ENCODE measurements around the gene ZNF444. TPM values are rescaled to one million over a fixed set of nuclear protein-coding genes. Genes with fewer than 3 reads are reported as not detected.
A peak's percentile ranks its signal among the peaks of the same experiment; 100 is the strongest.

Gene ZNF444
- total RNA-seq, 1 donor from 2014 or later = 37.3 TPM

- H3K36me3 ChIP-seq = peaks cover under 1% of the 10 kb centered on the region
- intact Hi-C loops (cut with DNase I) = no loop called here
- peak overlapping the region; percentile 62 for H3K4me3 ChIP-seq
- ATAC-seq = peak; percentile 19
- peaks cover 26% of the 10 kb centered on the region for H3K4me1 ChIP-seq
- no peaks in the 10 kb centered on the region for H3K9me3 ChIP-seq
- peak overlapping the region; percentile 94 for H3K27ac ChIP-seq
- TF ChIP-seq CTCF (IDR thresholded peaks at IDR 0.05) = no peak
- peak; percentile 79 for DNase-seq
- H3K27me3 ChIP-seq = no peaks in the 10 kb centered on the region
Measured at GRCh38 chr19:56142087-56142787, 1.1 kb downstream of the ZNF444 start.

DNA sequence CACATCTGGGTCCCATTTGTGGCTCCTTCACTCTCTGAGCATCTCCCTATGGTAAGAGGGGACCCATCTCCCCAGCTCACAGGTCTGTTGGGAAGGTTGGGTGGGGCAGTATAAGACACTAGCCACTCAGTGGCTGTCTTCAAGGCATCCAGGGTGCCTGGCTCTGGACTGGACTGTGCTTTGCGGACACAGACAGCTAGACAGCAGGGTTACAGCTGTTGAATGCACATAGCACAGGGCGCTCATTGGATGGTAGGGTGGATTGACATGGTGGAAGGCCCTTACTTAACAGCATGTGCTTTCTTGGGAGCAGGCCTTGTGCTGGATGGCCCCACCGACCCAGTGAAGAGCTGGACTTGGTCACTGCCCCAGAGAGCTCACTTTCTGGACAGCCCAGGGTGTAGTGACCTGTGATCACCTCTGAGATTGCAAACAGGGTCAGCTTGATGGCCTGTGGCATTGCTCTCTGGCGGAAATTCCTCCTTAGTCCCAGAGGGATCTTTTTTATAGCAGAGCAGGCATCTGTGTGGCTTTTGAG, 1.9 kb downstream of the ZNF444 start:
- ATAC-seq = no peak
- Histone ChIP-seq H3K27ac (peak overlapping the region; percentile 94), H3K9me3 (no peaks in the 10 kb centered on the region), H3K36me3 (peaks cover 8% of the 10 kb centered on the region), H3K4me3 (no peak overlapping the region), H3K4me1 (peaks cover 20% of the 10 kb centered on the region), H3K27me3 (no peaks in the 10 kb centered on the region)
- no peak for DNase-seq
- intact Hi-C loops (cut with DNase I) = no loop called here
- TF ChIP-seq CTCF (IDR thresholded peaks at IDR 0.05) = no peak

- Histone ChIP-seq H3K27me3 (no peaks in the 10 kb centered on the region), H3K4me1 (peaks cover 20% of the 10 kb centered on the region), H3K4me3 (no peak overlapping the region), H3K27ac (peak overlapping the region; percentile 8), H3K9me3 (no peaks in the 10 kb centered on the region), H3K36me3 (peaks cover 17% of the 10 kb centered on the region)
- intact Hi-C loops (cut with DNase I) = no loop called here
- no peak for DNase-seq
- no peak for ATAC-seq
- TF ChIP-seq CTCF (IDR thresholded peaks at IDR 0.05) = no peak
Measured at GRCh38 chr19:56144376-56144775, 3.3 kb downstream of the ZNF444 start.

GRCh38 chr19:56144831-56145230, 3.7 kb downstream of the ZNF444 start:
- no peaks in the 10 kb centered on the region for H3K27me3 ChIP-seq
- intact Hi-C loops (cut with DNase I) = no loop called here
- H3K4me1 ChIP-seq = peaks cover 19% of the 10 kb centered on the region
- H3K27ac ChIP-seq = peak overlapping the region; percentile 8
- peaks cover 17% of the 10 kb centered on the region for H3K36me3 ChIP-seq
- DNase-seq (no peak), ATAC-seq (no peak)
- H3K9me3 ChIP-seq = no peaks in the 10 kb centered on the region
- no peak for TF ChIP-seq CTCF (IDR thresholded peaks at IDR 0.05)
- no peak overlapping the region for H3K4me3 ChIP-seq

DNA sequence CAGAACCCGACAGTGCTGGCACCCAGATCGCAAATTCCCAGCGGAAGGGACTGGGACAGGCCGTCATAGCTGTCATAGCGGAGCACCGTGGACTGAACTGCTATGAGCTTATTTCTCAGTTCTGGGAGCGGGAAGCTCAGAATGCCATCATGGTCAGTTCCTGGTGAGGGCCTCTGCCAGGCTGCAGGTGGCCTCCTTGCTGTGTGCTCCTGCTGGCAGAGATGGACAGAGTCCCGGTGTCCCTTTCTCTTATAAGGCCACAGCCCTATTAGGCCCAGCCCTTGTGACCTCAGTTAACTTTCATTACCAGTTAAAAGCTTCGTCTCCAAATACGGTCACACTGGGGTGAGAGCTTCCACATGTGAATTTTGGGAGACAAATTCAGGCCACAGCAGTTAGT, 4.6 kb downstream of the ZNF444 start:
- no peak overlapping the region for H3K4me3 ChIP-seq

More for the DNA sequence above, 4.6 kb downstream of the ZNF444 start:
- intact Hi-C loops (cut with DNase I) = no loop called here
- DNase-seq (no peak), ATAC-seq (no peak)
- peaks cover 14% of the 10 kb centered on the region for H3K4me1 ChIP-seq
- peaks cover 17% of the 10 kb centered on the region for H3K36me3 ChIP-seq
- H3K27me3 ChIP-seq = no peaks in the 10 kb centered on the region
- no peak overlapping the region for H3K27ac ChIP-seq
- no peaks in the 10 kb centered on the region for H3K9me3 ChIP-seq
- TF ChIP-seq CTCF (IDR thresholded peaks at IDR 0.05) = no peak

Data from upper lobe of right lung (tissue), 1 donor.